Vagina (tissue), 2 donors: ENCODE measurements around the gene CDH18. TPM values are rescaled to one million over a fixed set of nuclear protein-coding genes. Genes with fewer than 3 reads are reported as not detected.

Experiments
- DNase-seq, 2 donors: peaks; one replicate each; pipeline ENCODE4 v3.0.0-alpha.2; 2017; ENCODE audit errors: extremely low spot score in 2 of 2
- H3K27ac ChIP-seq: fragments of 200-600 bp; sonication (generic); one replicate; pipeline ENCODE4 v1.5.1; 2019
- H3K27me3 ChIP-seq: fragments of 200-600 bp; sonication (generic); one replicate; pipeline ENCODE4 v1.5.1; 2019
- H3K36me3 ChIP-seq, 2 donors: fragments of 200-600 bp; sonication (generic); one replicate each; pipeline ENCODE4 v1.5.1; 2017 to 2019
- H3K4me1 ChIP-seq: fragments of 200-600 bp; sonication (generic); one replicate; pipeline ENCODE4 v1.5.1; 2019
- H3K4me3 ChIP-seq, 2 donors: fragments of 200-600 bp; sonication (generic); 1 replicate in 1 of 2; 2 replicates in 1 of 2; pipeline ENCODE4 v1.5.1; 2016 to 2019
- H3K9me3 ChIP-seq: fragments of 200-600 bp; sonication (generic); one replicate; pipeline ENCODE4 v1.5.1; 2019
- POLR2A ChIP-seq, 2 donors: fragments of 450-650 bp; IDR thresholded peaks; one replicate each; pipeline ENCODE4 v1.6.1; 2017; ENCODE audit warnings: antibody characterized with exemption in 2 of 2, mild to moderate bottlenecking in 2 of 2, moderate library complexity in 2 of 2
- POLR2AphosphoS5 ChIP-seq, 2 donors: sonication (generic); formaldehyde crosslinking; IDR thresholded peaks; one replicate each; pipeline ENCODE4 v1.9.0; 2017; ENCODE audit warnings: antibody characterized with exemption in 2 of 2, mild to moderate bottlenecking in 2 of 2, low read depth in 1 of 2; ENCODE audit not compliant: insufficient read depth in 1 of 2
- intact Hi-C: fragments of 100-400 bp; cut with DNase I; formaldehyde crosslinking; loops from one replicate; pipeline ENCODE4 v1.15.1; 2023
- total RNA-seq: library from RNA; depleted of rRNA; stranded (reverse); fragments of >200 nt; gene quantifications from one replicate; pipeline ENCODE4 v1.2.3, GENCODE V29; 2016
- TF ChIP-seq, protein P1 (sequence below), 3 experiments: fragments of 450-650 bp in 2 of 3; fragments of 200-600 bp in 1 of 3; sonication (generic) in 1 of 3; IDR thresholded peaks; one replicate each; pipeline ENCODE4 v1.5.1; 2017 to 2019; ENCODE audit warnings: antibody characterized with exemption in 3 of 3, mild to moderate bottlenecking in 2 of 3, moderate library complexity in 2 of 3

The CDH18 gene
- total RNA-seq, 1 donor from 2014 or later, result not detected

DNA sequence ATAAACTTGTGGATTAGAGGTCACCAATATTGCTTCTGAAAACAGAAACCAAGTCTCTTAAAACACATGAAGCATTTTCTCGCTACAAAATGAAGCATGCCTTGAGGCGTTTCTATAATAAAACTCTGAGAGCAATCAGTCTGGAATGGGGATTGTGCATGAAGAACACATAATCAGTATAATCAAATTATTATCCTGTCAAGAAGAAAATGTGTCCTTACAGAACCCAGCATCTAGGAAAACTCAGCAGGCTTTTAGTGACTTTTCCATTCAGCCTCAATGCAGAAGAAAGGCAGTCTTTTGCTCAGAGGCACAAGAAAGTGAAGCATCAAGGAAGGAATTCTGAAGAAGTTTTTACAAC, 121.9 kb downstream of the CDH18 start:
- no peaks in the 10 kb centered on the region for H3K36me3 ChIP-seq
- no peaks in the 10 kb centered on the region for H3K9me3 ChIP-seq
- intact Hi-C loops, result no loop called here
- no peak for DNase-seq
- H3K4me1 ChIP-seq, result no peaks in the 10 kb centered on the region
- TF ChIP-seq, protein P1, sequence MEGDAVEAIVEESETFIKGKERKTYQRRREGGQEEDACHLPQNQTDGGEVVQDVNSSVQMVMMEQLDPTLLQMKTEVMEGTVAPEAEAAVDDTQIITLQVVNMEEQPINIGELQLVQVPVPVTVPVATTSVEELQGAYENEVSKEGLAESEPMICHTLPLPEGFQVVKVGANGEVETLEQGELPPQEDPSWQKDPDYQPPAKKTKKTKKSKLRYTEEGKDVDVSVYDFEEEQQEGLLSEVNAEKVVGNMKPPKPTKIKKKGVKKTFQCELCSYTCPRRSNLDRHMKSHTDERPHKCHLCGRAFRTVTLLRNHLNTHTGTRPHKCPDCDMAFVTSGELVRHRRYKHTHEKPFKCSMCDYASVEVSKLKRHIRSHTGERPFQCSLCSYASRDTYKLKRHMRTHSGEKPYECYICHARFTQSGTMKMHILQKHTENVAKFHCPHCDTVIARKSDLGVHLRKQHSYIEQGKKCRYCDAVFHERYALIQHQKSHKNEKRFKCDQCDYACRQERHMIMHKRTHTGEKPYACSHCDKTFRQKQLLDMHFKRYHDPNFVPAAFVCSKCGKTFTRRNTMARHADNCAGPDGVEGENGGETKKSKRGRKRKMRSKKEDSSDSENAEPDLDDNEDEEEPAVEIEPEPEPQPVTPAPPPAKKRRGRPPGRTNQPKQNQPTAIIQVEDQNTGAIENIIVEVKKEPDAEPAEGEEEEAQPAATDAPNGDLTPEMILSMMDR (IDR thresholded peaks at IDR 0.05), result no peak
- TF ChIP-seq POLR2A (IDR thresholded peaks at IDR 0.05), result no peak
- TF ChIP-seq POLR2AphosphoS5 (IDR thresholded peaks at IDR 0.05; ENCODE audit: insufficient read depth in 1 of 2, low read depth in 1 of 2), result no peak
- no peak overlapping the region for H3K4me3 ChIP-seq
- no peaks in the 10 kb centered on the region for H3K27me3 ChIP-seq
- H3K27ac ChIP-seq, result no peak overlapping the region

DNA sequence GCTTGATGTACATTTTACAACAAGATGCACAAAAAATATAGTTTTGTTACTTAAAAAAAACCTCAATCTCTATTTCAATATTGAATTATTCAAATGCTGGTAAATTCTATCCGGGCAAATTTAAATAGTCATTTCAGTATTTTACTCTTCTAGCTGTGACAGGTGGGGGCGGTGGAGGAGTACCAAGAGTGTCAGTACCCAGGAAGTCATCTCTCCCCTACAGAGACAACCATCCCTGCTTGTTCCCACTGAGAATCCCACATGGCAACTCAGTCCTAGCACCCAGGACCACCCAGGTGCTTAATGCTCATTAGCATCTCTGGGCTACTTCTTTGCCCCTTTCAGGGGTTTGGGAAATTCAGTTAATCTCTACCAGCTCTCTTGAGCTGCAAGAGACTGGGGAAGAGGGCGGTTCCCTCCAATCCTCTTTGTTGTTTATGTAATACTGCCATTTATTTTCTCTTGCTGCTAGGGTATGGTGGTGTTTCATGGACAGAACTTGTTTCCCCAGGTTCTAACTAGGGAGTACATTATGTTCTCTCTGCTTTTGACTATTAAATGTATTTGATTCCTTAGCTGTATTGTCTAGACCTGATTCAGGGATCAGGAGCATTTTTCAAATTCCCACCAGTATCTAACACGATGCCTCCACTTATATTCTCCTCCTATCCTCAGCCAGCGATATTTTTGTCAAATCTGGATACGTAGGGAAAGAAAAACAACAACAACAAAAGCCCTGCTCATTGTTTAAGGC, 122.5 kb downstream of the CDH18 start:
- TF ChIP-seq, protein P1 (IDR thresholded peaks at IDR 0.05), result no peak
- TF ChIP-seq POLR2AphosphoS5 (IDR thresholded peaks at IDR 0.05; ENCODE audit: insufficient read depth in 1 of 2, low read depth in 1 of 2), result no peak
- TF ChIP-seq POLR2A (IDR thresholded peaks at IDR 0.05), result no peak
- intact Hi-C loops, result no loop called here
- no peaks in the 10 kb centered on the region for H3K27me3 ChIP-seq
- H3K9me3 ChIP-seq, result no peaks in the 10 kb centered on the region
- H3K4me1 ChIP-seq, result no peaks in the 10 kb centered on the region
- DNase-seq, result no peak
- no peak overlapping the region for H3K27ac ChIP-seq
- H3K4me3 ChIP-seq, result no peak overlapping the region
- H3K36me3 ChIP-seq, result no peaks in the 10 kb centered on the region

DNA sequence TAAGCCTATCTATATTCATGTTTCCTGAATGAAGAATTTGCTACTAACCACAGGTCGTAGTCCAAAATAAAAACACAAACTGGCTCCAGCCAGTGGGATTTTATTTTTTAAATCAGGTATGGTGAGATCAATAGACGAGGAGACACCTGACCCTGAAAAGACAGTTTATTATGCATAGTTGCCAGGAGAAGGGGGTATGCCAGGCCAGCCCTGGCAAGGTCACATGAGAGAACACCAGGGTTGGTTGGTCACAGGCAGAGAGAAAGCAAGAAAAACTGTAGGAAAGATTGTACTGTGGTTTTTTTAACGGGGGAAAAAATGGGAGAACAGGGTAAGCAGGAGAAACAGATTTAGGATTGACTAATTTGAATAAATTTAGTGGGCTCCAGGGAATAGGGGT, 125.3 kb downstream of the CDH18 start:
- H3K27me3 ChIP-seq, result no peaks in the 10 kb centered on the region
- TF ChIP-seq POLR2AphosphoS5 (IDR thresholded peaks at IDR 0.05; ENCODE audit: insufficient read depth in 1 of 2, low read depth in 1 of 2) (no peak), POLR2A (IDR thresholded peaks at IDR 0.05) (no peak)
- TF ChIP-seq, protein P1 (IDR thresholded peaks at IDR 0.05), result no peak

DNA sequence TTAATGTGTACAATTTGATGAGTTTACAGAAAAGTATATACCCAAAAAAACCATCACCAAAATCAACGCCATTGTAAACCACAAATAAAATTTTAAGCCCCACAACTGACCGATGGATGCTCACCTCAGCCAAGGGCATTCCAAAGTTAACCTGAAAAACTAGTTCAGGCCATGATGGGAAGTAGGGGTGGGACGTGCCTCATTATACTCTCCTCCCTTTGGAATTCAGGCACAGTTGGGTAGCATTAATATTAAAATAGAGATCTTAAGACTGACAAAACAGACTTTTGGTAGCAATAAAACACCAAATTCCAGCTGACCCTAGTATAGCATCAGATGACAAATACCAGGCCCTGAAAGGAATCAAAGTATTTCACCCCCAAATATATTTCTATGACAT, 129.0 kb downstream of the CDH18 start:
- no peaks in the 10 kb centered on the region for H3K9me3 ChIP-seq
- H3K36me3 ChIP-seq, result no peaks in the 10 kb centered on the region
- intact Hi-C loops, result no loop called here
- H3K4me1 ChIP-seq, result no peaks in the 10 kb centered on the region
- H3K4me3 ChIP-seq, result no peak overlapping the region
- no peak overlapping the region for H3K27ac ChIP-seq
- no peak for TF ChIP-seq POLR2AphosphoS5 (IDR thresholded peaks at IDR 0.05; ENCODE audit: insufficient read depth in 1 of 2, low read depth in 1 of 2)
- TF ChIP-seq, protein P1 (IDR thresholded peaks at IDR 0.05), result no peak
- H3K27me3 ChIP-seq, result no peaks in the 10 kb centered on the region
- DNase-seq, result no peak

More for the DNA sequence above, 125.3 kb downstream of the CDH18 start:
- H3K9me3 ChIP-seq, result no peaks in the 10 kb centered on the region
- H3K4me3 ChIP-seq, result no peak overlapping the region
- no peak overlapping the region for H3K27ac ChIP-seq
- no peak for DNase-seq
- H3K36me3 ChIP-seq, result no peaks in the 10 kb centered on the region
- intact Hi-C loops, result no loop called here
- no peaks in the 10 kb centered on the region for H3K4me1 ChIP-seq

DNA sequence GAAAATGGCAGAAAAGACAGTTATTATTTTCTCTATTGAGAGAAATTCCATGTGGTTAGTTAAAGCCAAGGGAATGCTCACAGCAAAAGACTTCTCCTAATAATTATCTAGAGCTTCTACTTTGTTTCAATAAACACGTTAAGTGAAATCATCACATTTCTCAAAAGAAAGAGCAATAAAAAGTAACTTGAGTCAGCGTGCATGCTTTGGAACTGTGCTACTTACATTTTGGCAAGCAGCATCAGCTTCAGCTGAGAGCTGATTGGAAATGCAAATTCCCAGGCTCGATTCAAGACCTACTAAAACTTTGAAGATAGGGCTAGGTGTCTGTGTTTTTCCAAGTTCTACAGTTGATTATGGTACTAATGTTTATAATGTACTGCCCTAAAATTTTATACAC, 132.1 kb downstream of the CDH18 start:
- Histone ChIP-seq H3K9me3 (no peaks in the 10 kb centered on the region), H3K27ac (no peak overlapping the region), H3K4me3 (no peak overlapping the region), H3K36me3 (no peaks in the 10 kb centered on the region), H3K4me1 (no peaks in the 10 kb centered on the region), H3K27me3 (no peaks in the 10 kb centered on the region)
- no peak for DNase-seq
- TF ChIP-seq POLR2AphosphoS5 (IDR thresholded peaks at IDR 0.05; ENCODE audit: insufficient read depth in 1 of 2, low read depth in 1 of 2), result no peak
- TF ChIP-seq POLR2A (IDR thresholded peaks at IDR 0.05), result no peak
- TF ChIP-seq, protein P1 (IDR thresholded peaks at IDR 0.05), result no peak
- intact Hi-C loops, result no loop called here
